ENCODE measurements around the gene PYGL.
"Not testable (repeated sequence)": the region's sequence is repeated elsewhere in the genome, so short reads cannot be mapped to it uniquely, and the experiment has no call there.

Gene PYGL

DNA sequence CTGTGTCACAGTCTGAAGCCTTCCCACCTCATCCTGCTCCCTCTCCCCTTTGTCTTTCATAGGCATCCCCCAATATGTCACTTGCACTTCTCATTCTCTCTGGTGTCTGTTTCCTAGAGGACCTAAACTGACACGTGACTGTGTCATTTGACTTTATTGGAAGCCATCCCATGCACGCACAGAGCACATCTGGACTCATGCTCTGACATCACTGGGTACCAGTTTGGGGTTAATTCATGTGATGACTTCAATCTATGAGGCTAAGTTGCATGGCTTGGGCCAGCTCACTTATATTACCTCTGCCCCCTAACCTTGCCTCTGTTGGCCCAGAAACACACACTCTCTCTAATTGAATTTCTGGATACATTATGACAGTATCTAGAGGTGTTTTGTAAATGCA is 21.5 kb downstream of the PYGL start:
- Histone ChIP-seq H3K36me3 (ENCODE audit: control insufficient read depth, low read length) (no peaks in the 10 kb centered on the region), H3F3A (ENCODE audit: control insufficient read depth, insufficient read depth) (no peaks in the 10 kb centered on the region), H4K20me1 (ENCODE audit: control insufficient read depth, insufficient read depth, low read depth, low read length) (no peaks in the 10 kb centered on the region), H3K4me1 (ENCODE audit: control insufficient read depth, low read length) (no peaks in the 10 kb centered on the region), H3K27me3 (ENCODE audit: control insufficient read depth, low read length) (no peaks in the 10 kb centered on the region), H3K9me3 (ENCODE audit: control insufficient read depth, insufficient read depth, low read length) (no peaks in the 10 kb centered on the region), H3K9me2 (replicated peaks; ENCODE audit: control insufficient read depth, low read length) (no peaks in the 10 kb centered on the region), H3K4me3 (ENCODE audit: low read length) (no peak overlapping the region), H3K4me2 (ENCODE audit: low read length) (no peak overlapping the region), H3K27ac (ENCODE audit: low read depth, low read length) (no peak overlapping the region), H3K79me2 (ENCODE audit: control insufficient read depth, low read length) (no peaks in the 10 kb centered on the region)
- TF ChIP-seq, protein P1, sequence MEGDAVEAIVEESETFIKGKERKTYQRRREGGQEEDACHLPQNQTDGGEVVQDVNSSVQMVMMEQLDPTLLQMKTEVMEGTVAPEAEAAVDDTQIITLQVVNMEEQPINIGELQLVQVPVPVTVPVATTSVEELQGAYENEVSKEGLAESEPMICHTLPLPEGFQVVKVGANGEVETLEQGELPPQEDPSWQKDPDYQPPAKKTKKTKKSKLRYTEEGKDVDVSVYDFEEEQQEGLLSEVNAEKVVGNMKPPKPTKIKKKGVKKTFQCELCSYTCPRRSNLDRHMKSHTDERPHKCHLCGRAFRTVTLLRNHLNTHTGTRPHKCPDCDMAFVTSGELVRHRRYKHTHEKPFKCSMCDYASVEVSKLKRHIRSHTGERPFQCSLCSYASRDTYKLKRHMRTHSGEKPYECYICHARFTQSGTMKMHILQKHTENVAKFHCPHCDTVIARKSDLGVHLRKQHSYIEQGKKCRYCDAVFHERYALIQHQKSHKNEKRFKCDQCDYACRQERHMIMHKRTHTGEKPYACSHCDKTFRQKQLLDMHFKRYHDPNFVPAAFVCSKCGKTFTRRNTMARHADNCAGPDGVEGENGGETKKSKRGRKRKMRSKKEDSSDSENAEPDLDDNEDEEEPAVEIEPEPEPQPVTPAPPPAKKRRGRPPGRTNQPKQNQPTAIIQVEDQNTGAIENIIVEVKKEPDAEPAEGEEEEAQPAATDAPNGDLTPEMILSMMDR (IDR thresholded peaks at IDR 0.05; ENCODE audit: low read depth, low read length, poor library complexity, severe bottlenecking), result no peak
- no peak for TF ChIP-seq EZH2phosphoT487 (IDR thresholded peaks at IDR 0.05; ENCODE audit: borderline replicate concordance, low read length)

DNA sequence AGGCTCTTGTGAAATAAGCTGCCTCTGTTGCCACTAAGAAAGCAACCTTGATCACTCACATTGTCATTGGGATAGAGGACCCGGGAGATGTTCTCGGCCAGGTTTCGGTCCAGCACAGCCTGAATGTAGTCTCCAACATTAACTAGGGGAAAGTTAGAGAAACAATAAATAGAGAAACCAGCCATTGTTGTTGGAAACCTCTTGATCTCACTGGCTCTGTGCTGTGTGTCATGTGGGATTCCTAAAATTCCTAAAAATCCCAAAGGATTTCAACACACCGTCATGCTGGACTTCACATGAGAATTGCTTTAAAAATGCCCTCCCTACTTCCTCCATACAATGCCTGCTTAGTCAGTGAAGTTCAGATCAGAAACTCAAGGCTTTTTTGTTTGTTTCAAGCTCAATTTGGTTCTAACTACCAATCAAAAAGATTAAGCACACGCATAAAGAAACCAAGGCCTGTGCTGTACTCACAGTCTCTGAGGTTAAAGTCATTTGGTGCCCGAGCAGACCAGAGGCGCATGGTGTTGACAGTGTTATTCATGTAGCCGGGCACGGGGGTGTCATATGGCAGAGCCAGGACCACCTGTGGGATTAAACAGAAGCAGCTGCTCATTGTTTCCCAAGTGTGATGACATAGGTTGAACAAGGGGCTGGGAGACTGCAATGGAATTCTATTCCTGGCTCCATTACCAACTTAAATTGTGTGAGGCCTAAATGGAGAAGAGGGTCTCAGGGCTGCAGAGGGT is 23.6 kb downstream of the PYGL start:
- H3K27me3 ChIP-seq (ENCODE audit: control insufficient read depth, low read length), result no peaks in the 10 kb centered on the region
- no peaks in the 10 kb centered on the region for H4K20me1 ChIP-seq (ENCODE audit: control insufficient read depth, insufficient read depth, low read depth, low read length)
- no peak overlapping the region for H3K27ac ChIP-seq (ENCODE audit: low read depth, low read length)
- no peaks in the 10 kb centered on the region for H3K9me3 ChIP-seq (ENCODE audit: control insufficient read depth, insufficient read depth, low read length)
- no peak overlapping the region for H3K4me3 ChIP-seq (ENCODE audit: low read length)
- no peaks in the 10 kb centered on the region for H3F3A ChIP-seq (ENCODE audit: control insufficient read depth, insufficient read depth)
- no peaks in the 10 kb centered on the region for H3K79me2 ChIP-seq (ENCODE audit: control insufficient read depth, low read length)
- no peaks in the 10 kb centered on the region for H3K9me2 ChIP-seq (replicated peaks; ENCODE audit: control insufficient read depth, low read length)
- H3K4me2 ChIP-seq (ENCODE audit: low read length), result no peak overlapping the region
- TF ChIP-seq EZH2phosphoT487 (IDR thresholded peaks at IDR 0.05; ENCODE audit: borderline replicate concordance, low read length), result no peak
- TF ChIP-seq, protein P1 (IDR thresholded peaks at IDR 0.05; ENCODE audit: low read depth, low read length, poor library complexity, severe bottlenecking), result no peak
- H3K36me3 ChIP-seq (ENCODE audit: control insufficient read depth, low read length), result no peaks in the 10 kb centered on the region
- no peaks in the 10 kb centered on the region for H3K4me1 ChIP-seq (ENCODE audit: control insufficient read depth, low read length)

DNA sequence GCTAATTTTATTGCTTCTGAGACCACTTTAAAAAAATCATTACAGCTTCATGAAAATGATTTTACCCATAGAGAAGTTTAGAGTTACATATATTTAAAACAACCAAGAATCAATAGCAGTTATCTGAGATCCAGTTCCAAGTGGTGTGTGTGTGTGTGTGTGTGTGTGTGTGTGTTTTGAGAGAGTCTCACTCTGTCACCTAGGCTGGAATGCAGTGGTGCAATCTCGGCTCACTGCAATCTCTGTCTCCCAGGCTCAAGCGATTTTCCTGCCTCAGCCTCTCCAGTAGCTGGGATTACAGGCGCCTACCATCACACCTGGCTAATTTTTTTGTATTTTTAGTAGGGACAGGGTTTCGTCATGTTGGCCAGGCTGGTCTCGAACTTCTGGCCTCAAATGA is 24.8 kb downstream of the PYGL start:
- H3K36me3 ChIP-seq (ENCODE audit: control insufficient read depth, low read length); H3F3A ChIP-seq (ENCODE audit: control insufficient read depth, insufficient read depth); H4K20me1 ChIP-seq (ENCODE audit: control insufficient read depth, insufficient read depth, low read depth, low read length); H3K9me3 ChIP-seq (ENCODE audit: control insufficient read depth, insufficient read depth, low read length); H3K27ac ChIP-seq (ENCODE audit: low read depth, low read length); H3K9me2 ChIP-seq (replicated peaks; ENCODE audit: control insufficient read depth, low read length); H3K27me3 ChIP-seq (ENCODE audit: control insufficient read depth, low read length); H3K4me1 ChIP-seq (ENCODE audit: control insufficient read depth, low read length); H3K4me3 ChIP-seq (ENCODE audit: low read length); H3K4me2 ChIP-seq (ENCODE audit: low read length); H3K79me2 ChIP-seq (ENCODE audit: control insufficient read depth, low read length): not testable (repeated sequence)

DNA sequence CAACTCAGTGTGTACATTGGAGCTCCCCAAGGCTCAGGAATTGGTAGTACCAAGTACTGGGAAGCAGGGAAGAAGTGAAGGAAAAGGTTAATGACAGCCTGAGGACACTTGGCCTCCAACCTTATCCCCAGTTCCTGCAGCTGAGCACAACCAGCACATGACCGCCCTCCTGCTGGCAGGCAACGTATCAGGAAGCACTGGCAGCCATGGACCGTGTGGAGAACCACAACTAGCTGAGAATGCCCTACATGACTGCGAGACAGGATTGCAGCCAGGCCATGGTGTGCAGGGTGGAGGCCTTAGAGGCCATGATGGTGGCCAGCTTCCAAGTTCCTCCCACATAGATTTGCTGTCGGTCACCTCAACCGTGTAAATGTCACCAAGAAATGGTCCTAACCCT is 26.8 kb downstream of the PYGL start:
- H3F3A ChIP-seq (ENCODE audit: control insufficient read depth, insufficient read depth), result no peaks in the 10 kb centered on the region
- no peak overlapping the region for H3K4me2 ChIP-seq (ENCODE audit: low read length)
- H3K79me2 ChIP-seq (ENCODE audit: control insufficient read depth, low read length), result no peaks in the 10 kb centered on the region
- TF ChIP-seq, protein P1 (IDR thresholded peaks at IDR 0.05; ENCODE audit: low read depth, low read length, poor library complexity, severe bottlenecking), result no peak
- TF ChIP-seq EZH2phosphoT487 (IDR thresholded peaks at IDR 0.05; ENCODE audit: borderline replicate concordance, low read length), result no peak
- no peaks in the 10 kb centered on the region for H4K20me1 ChIP-seq (ENCODE audit: control insufficient read depth, insufficient read depth, low read depth, low read length)
- no peaks in the 10 kb centered on the region for H3K27me3 ChIP-seq (ENCODE audit: control insufficient read depth, low read length)
- H3K36me3 ChIP-seq (ENCODE audit: control insufficient read depth, low read length), result no peaks in the 10 kb centered on the region
- no peak overlapping the region for H3K27ac ChIP-seq (ENCODE audit: low read depth, low read length)
- no peaks in the 10 kb centered on the region for H3K9me2 ChIP-seq (replicated peaks; ENCODE audit: control insufficient read depth, low read length)
- no peak overlapping the region for H3K4me3 ChIP-seq (ENCODE audit: low read length)
- no peaks in the 10 kb centered on the region for H3K9me3 ChIP-seq (ENCODE audit: control insufficient read depth, insufficient read depth, low read length)
- H3K4me1 ChIP-seq (ENCODE audit: control insufficient read depth, low read length), result no peaks in the 10 kb centered on the region
